NCI-H1048 (cell line): ENCODE measurements around the gene NACC2.
"Not testable (repeated sequence)": the region's sequence is repeated elsewhere in the genome, so short reads cannot be mapped to it uniquely, and the experiment has no call there.

ENCODE experiments used
- DNase-seq: peaks from one replicate; lab custom pipeline; 2025; lab: John Stamatoyannopoulos, UW

The NACC2 gene

GRCh38 chr9:136080716-136081112 lies 14.4 kb downstream of the NACC2 start:
- no peak for DNase-seq

DNA sequence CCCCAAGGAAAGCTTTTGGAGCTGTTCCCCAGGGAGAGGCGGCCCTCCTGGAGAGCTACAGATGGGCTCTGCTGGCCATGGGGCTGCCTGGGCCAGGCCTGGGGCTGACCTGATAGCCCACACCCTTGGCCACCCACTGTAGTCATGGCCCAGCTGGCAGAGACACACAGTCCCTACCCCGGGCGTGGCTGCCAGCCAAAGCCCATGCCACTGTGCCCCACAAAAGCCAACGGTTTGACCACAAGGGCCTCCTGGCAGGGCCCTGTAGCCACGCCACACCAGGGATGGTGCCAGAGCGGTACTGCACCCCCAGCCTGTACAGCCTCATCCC lies 15.2 kb downstream of the NACC2 start:
- no peak for DNase-seq

- no peak for DNase-seq
Observed at GRCh38 chr9:136079211-136079915, 15.7 kb downstream of the NACC2 start.

DNA sequence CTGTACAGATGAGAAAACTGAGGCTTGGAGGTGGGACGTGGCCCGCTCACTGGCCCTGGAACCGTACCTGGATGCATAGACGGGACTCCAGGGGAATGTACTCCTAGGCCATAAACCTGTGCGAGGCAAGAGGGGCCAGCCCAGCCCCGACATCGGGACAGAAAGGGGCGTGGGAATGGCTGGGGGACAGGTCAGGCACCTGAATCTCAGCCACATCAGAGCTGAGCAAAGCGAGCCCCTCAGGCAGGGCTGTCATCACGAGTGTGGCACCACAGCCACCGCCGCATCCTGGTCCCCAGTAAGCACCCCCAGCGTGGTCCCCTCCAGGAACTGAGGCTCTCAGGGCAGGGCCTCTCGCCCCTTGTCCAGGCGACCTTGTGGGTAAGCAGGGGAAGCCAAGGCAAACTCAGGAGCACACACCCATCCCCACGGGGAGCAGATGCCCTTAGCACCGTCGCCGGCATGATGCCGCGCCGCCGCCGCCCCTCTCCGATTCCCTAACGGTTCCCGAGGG lies 16.5 kb downstream of the NACC2 start:
- no peak for DNase-seq

DNA sequence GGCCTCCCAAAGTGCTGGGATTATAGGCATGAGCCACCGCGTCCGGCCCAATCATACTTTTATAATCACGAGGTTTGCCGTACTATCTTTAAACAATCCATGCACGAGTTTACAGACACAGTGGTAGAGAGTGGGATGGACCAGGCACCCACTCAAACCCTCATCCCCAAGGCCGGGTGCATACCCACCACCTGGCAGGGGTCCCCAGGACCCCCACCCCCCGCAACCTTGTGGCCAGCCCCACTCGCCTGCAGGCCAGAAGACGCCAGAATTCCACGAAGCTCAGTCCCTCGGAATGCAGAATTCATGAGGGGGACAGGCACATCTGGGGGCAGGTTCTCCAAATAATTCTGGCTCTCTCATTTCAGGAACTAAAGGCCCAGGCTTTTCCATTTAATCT lies 17.1 kb downstream of the NACC2 start:
- no peak for DNase-seq

DNA sequence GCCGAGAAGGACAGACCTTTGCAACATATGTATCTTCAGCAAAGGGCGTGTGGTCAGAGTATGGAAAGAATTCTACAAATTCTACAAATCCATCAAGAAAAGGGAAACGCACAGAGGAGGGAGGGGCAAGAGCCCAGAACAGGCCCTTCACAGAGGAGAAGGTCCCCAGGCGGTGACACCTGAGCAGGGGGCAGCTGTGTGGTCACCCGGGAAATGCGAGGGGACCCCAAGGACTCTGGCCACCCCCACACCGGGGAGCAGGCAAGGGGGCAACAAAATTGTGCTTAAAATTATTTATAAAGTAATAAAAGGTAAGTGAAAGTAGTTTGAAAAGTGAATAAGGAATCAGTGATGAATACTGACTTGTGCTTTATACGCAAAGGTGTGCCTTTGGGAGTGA lies 17.6 kb downstream of the NACC2 start:
- no peak for DNase-seq

DNA sequence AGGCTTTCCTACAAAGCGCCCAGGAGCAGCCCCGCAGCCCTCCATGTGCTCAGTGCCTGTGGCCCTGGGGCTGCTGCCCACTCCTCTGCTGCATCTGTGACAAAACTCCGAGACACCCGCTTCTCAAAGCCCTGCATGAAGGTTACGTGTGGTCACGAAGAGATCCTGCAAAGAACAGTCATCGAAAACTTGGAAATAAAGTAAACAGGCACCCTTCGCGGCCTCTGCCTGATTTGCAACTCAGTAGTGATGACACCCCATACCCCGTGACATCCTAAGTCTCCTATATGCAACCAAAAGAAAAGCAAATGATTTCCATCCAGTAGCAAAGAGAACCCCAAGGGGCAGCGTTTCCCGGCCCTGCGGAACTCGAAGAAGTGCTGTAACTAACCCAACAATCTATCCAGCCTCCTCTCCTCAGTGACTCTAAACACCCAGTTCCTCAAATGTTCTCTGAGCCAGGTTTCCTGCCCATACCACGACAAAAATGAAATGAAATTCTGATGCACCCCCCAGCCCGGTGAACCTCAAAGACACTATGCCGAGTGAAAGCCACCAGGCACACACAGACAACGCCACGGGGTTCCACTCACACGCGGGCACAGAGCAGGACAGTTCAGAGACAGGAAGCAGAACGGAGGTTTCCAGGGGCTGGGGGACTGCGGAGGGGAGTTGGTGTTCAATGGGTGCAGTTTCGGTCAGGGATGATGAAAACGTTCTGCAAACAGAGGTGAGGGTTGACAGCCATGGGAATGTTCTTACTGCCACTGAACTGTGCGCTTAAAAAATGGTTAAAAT lies 19.0 kb downstream of the NACC2 start:
- no peak for DNase-seq

GRCh38 chr9:136075134-136075841 lies 19.8 kb downstream of the NACC2 start:
- DNase-seq, result no peak

DNA sequence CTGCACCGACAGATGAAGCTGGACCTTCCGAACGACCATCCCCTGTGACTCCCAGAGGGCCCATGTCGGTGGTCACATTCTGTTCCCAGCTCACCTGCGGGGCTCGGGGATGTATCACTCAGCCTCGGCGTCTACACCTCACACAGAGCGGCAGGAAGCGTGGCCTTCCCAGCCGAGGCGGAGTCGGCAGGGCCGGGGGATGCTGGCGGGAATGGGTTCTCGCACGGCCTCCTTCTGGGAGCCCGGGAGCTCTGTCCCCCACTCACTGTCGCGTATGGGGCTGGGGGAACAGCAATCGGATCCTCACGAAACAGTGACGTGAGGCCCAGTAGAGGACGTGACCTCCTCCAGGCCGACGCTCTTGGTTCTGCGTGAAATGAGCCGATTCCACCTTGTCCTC lies 20.4 kb downstream of the NACC2 start:
- no peak for DNase-seq

DNA sequence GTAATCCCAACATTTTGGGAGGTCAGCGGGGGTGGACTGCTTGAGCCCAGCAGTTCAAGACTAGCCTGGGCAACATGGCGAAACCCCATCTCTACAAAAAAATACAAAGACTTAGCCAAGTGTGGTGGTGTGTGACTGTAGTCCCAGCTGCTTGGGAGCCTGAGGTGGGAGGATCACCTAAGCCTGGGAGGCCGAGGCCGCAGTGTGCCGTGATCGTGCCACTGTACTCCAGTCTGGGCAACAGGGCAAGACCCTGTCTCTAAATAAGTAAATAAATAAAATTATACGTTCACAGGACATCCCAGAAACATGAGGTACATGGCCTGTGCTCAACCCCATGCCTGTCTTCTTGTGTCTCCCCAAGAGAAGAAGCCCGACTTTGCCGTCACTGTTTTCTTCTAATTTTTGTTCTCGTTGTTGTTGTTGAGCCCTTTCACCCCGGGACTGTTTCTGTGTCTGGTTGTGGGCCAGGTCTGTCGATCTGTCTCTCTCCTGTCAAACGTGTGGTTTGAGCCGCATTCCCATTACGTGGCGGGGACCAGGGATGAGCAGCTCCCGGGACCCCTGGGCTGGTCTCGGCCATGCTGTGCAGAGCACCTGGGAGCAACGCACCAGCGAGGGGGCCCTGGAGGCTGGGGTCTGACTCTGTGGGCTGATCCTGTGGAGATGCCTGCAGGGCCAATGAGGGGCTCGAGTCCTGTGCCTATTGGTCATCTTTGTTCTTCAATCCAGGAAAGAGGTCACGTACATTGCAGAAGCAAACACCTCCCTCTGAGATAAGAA lies 32.2 kb downstream of the NACC2 start:
- DNase-seq, result no peak

DNA sequence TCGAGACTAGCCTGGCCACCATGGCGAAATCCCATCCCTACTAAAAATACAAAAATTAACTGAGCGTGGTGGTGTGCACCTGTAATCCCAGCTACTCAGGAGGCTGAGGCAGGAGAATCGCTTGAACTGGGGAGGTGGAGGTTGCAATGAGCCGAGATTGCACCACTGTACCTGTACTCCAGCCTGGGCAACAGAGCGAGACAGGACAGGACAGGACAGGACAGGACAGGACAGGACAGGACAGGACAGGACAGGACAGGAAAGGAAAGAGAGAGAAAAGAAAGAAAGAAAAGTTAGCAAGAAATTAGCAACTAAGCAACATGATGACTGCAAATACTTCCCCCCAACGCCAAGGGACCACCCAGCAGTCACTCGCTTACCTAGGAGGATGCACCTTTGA lies 33.2 kb downstream of the NACC2 start:
- not testable (repeated sequence) for DNase-seq

DNA sequence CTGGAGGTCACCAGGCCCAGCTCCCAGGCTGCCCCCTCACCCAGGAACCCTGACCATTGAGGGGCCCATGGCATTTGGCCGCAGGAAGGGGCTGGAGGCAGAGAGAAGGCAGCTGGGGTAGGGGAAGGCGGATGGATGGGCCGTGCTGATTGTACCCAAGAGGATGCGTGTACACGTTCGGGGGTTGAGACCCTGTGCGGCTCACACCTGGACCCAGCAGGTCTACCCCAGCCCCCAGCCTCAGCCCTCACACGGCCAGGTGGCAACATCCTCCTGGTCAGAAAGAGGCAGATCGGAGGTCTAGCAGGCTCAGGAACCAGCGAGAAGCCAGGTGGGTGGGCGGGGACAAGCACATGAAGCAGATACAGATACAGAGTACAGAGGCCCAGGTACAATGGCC lies 33.7 kb downstream of the NACC2 start:
- DNase-seq, result no peak

DNA sequence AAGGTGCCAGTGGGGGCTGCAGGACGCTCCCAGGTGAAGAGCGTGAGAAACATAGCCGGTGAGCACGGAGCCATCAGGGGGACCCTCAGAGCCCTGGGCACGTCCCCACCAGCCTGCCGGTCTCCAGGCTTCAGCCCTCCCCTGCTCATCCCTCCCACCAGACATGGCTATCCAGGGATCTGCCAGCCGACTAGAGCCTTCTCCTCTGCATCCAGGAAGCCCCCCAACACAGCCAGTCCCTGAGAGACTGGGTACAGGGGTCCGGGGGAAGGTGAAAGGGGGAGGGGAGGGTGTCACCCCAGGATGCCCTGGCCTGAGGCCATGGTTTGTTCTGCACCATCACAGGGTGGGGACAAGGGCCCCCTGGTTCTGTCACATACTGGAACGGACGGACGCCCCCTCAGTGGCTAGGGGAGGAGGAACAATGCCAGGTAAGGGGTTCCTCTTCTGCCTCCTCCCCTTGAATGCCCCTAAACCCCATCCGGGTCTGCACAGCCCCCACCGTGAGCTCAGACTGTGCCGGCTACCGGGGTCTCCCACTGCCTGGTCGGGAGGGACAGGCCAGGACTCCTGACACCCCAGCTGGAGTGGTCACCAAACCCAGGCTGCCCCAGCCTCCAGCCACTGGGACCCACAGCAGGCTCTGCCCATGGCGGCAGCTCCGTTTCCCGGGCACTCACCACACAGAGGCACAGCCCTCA lies 34.3 kb downstream of the NACC2 start:
- no peak for DNase-seq

- no peak for DNase-seq
Observed at GRCh38 chr9:136059851-136060670, 35.0 kb downstream of the NACC2 start.

- DNase-seq, result no peak
Observed at GRCh38 chr9:136059321-136059791, 35.7 kb downstream of the NACC2 start.

- DNase-seq, result no peak
Observed at GRCh38 chr9:136058801-136059302, 36.2 kb downstream of the NACC2 start.

DNA sequence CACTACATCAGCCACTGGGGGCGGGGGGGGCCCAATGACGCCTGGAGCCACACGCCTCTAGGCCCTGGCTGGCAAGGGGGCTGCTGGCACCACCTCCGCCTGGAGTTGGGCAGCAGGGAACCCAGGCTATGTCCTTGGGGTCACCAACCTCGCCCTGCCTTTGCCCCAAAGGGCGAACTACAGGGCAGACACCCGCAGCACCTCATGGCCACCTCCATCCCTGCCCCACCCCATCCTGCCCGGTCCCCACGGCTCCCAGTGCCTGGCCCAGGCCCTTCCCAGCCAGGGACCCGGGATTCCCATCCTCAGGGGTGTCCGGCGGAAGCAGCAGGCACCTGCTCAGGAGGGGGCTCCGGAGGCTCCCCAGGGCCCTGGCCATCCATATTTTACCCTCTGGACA lies 37.0 kb downstream of the NACC2 start:
- DNase-seq, result no peak

DNA sequence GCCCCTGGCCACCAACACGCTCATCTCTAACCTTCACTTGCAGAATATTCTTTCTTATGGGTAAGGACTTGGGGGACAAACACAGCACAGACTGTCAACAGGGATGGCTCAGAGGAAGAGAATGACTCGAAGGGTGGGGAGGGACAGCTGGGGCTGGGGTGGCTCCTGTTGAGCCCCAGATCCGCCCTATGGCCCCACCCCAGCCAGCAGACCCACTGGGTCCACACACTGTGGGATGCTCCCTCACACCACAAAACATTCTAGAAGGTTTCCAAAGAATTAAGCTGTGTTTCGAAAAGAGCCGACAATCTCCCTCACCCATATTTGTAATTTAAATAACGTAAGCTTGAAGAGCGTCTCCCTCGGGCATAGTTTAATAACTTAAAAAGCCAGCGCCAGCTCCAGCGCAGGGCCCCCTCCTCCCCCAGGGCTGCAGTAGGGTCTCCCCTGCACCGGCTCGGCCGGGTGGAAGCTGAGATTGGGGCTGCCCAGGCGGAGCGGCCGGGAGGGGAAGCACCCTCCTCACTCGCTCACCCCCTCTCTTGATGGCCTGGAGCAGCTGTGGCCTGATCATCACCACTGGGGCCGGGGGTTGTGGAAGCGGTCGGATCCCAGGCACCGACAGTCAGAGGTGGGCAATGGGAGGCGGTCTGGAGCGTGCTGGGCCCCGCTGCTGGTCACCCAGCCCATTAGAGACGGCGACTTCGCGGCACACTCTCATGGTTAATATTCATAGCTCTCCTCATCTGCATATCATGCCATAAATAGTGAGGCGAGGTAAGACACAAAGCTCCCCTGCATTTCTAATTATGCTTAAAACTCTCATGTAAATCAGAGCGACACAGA lies 37.6 kb downstream of the NACC2 start:
- no peak for DNase-seq

- DNase-seq, result no peak
Observed at GRCh38 chr9:136056546-136057235, 38.4 kb downstream of the NACC2 start.
